Gastrocnemius medialis (tissue), 4 donors: ENCODE results near the gene PCGF1. TPM values are rescaled to one million over a fixed set of nuclear protein-coding genes. Genes with fewer than 3 reads are reported as not detected.
A peak's percentile ranks its signal among the peaks of the same experiment; 100 is the strongest.
"Not testable (repeated sequence)": the region's sequence is repeated elsewhere in the genome, so short reads cannot be mapped to it uniquely, and the experiment has no call there.

Source experiments
- ATAC-seq, 2 donors: fragments of 150-250 bp; one replicate each; pipeline ENCODE4 v1.9.1; 2016
- DNase-seq, 2 donors: peaks; one replicate each; pipeline ENCODE4 v3.0.0-alpha.2; 2019
- H3K27ac ChIP-seq, 4 donors: fragments of 200-600 bp; sonication (generic); 1 replicate in 1 of 4; 2 replicates in 3 of 4; pipeline ENCODE4 v1.5.1; 2016 to 2018; ENCODE audit warnings: mild to moderate bottlenecking in 2 of 4, moderate library complexity in 1 of 4
- H3K27me3 ChIP-seq, 3 donors: fragments of 200-600 bp; sonication (generic) in 2 of 3; 1 replicate in 1 of 3; 2 replicates in 2 of 3; pipeline versions ENCODE4 v1.5.1 to v1.6.0; 2016 to 2019; ENCODE audit warnings: mild to moderate bottlenecking in 1 of 3, moderate library complexity in 1 of 3
- H3K36me3 ChIP-seq, 2 donors: fragments of 200-600 bp; sonication (generic) in 1 of 2; one replicate each; pipeline ENCODE4 v1.5.1; 2017 to 2018
- H3K4me1 ChIP-seq, 2 donors: fragments of 200-600 bp; sonication (generic) in 1 of 2; one replicate each; pipeline ENCODE4 v1.5.1; 2016 to 2017; ENCODE audit warnings: mild to moderate bottlenecking in 2 of 2
- H3K4me3 ChIP-seq, 4 donors: fragments of 200-600 bp; sonication (generic) in 3 of 4; 1 replicate in 1 of 4; 2 replicates in 3 of 4; pipeline ENCODE4 v1.5.1; 2016 to 2019; ENCODE audit warnings: mild to moderate bottlenecking in 2 of 4
- H3K9me3 ChIP-seq, 3 donors: fragments of 200-600 bp; sonication (generic) in 2 of 3; 1 replicate in 1 of 3; 2 replicates in 2 of 3; pipeline ENCODE4 v1.5.1; 2016 to 2019
- CTCF ChIP-seq, 5 experiments: fragments of 450-650 bp in 3 of 5; fragments of 200-600 bp in 2 of 5; sonication (generic) in 2 of 5; IDR thresholded peaks in 4 of 5; conservative IDR thresholded peaks in 1 of 5; 1 replicate in 4 of 5; 2 replicates in 1 of 5; pipeline ENCODE4 v1.5.1; 2016 to 2019; ENCODE audit warnings: antibody characterized with exemption in 5 of 5, mild to moderate bottlenecking in 3 of 5, moderate library complexity in 3 of 5
- POLR2A ChIP-seq, 2 donors: fragments of 450-650 bp; IDR thresholded peaks; one replicate each; pipeline ENCODE4 v1.6.1; 2017; ENCODE audit warnings: antibody characterized with exemption in 2 of 2, mild to moderate bottlenecking in 2 of 2, moderate library complexity in 2 of 2
- in situ Hi-C, 4 donors: fragments of 200-750 bp; cut with MboI; loops; one replicate each; pipeline versions ENCODE4 v1.15.0 to v1.8.0; 2017; ENCODE audit warnings: low sequenced_read_pairs in 4 of 4
- intact Hi-C: fragments of 100-400 bp; cut with DNase I; formaldehyde crosslinking; loops from one replicate; pipeline ENCODE4 v1.15.1; 2023; ENCODE audit warnings: low total_unique reads
- total RNA-seq, 4 donors: library from RNA; depleted of rRNA; stranded (reverse); fragments of >200 nt; gene quantifications; one replicate each; pipeline versions ENCODE4 v1.1.0 to v1.2.3, GENCODE V29; 2016

Gene PCGF1
- total RNA-seq, 4 donors from 2014 or later = 14.2 to 23.6 (median 20.0) TPM

DNA sequence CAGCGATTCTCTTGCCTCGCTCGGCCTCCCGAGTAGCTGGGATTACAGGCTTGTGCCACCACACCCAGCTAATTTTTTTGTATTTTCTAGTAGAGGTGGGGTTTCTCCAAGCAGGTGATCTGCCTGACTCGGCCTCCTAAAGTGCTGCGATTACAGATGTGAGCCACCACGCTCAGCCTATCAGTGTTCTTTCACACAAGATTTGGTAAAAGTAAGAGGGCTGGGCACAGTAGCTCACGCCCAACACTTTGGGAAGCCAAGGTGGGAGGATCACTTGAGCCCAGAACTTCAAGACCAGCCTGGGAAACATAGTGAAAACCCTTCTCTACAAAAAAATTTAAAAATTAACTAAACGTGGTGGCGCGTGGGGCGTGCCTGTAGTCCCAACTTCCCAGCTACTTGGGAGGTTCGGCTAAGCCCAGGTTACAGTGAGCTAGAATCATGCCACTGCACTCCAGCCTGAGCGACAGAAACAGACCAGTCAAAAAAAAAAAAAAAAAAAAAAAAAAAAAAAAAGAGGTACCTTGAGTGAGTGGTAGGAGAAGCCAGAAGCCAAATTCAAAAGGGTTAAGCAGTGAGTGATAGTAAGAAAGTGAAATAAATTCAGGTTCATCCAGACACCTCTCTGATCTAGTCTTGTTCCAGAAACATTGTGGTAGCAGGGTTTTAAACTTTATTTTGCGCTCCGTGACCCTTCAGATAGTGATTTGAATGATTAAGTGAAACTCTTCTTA, 36.0 kb downstream of the PCGF1 start:
- peaks cover 20 to 25% of the 10 kb centered on the region in 2 donors for H3K4me1 ChIP-seq
- no peaks in the 10 kb centered on the region for H3K27me3 ChIP-seq
- peak overlapping the region; percentile 67 to 88 (median 79) for H3K4me3 ChIP-seq
- no peak for TF ChIP-seq POLR2A (IDR thresholded peaks at IDR 0.05)
- TF ChIP-seq CTCF (IDR thresholded peaks at IDR 0.05 in 4 of 5, conservative IDR thresholded peaks at IDR 0.05 in 1 of 5) = no peak
- intact Hi-C loops (loop anchor here (1.0 kb wide), 1 partner anchor 17 kb away; no protein-coding TSS in a partner anchor), in situ Hi-C loops (loop anchor here in 1 of 4 donors (25.0 kb wide), 1 partner anchor 366 kb away; the partner anchor contains the start of gene HK2)
- H3K36me3 ChIP-seq = peaks cover 0 to 17% of the 10 kb centered on the region in 2 donors
- H3K27ac ChIP-seq = peak overlapping the region; percentile 79 to 90 (median 87)
- H3K9me3 ChIP-seq = no peaks in the 10 kb centered on the region
- DNase-seq (no peak), ATAC-seq (peak in 1 of 2 donors; percentile 5)

GRCh38 chr2:74470742-74471141, 36.8 kb downstream of the PCGF1 start:
- DNase-seq, H3K9me3 ChIP-seq, intact Hi-C loops, H3K27me3 ChIP-seq, H3K4me3 ChIP-seq, ATAC-seq: not testable (repeated sequence)
- peaks cover 24 to 31% of the 10 kb centered on the region in 2 donors for H3K4me1 ChIP-seq
- H3K36me3 ChIP-seq = peaks cover 0 to 17% of the 10 kb centered on the region in 2 donors
- H3K27ac ChIP-seq = peak overlapping the region in 2 of 4 donors; percentile 22 to 47
- in situ Hi-C loops = loop anchor here in 1 of 4 donors (25.0 kb wide), 1 partner anchor 367 kb away; the partner anchor contains the start of gene HK2

DNA sequence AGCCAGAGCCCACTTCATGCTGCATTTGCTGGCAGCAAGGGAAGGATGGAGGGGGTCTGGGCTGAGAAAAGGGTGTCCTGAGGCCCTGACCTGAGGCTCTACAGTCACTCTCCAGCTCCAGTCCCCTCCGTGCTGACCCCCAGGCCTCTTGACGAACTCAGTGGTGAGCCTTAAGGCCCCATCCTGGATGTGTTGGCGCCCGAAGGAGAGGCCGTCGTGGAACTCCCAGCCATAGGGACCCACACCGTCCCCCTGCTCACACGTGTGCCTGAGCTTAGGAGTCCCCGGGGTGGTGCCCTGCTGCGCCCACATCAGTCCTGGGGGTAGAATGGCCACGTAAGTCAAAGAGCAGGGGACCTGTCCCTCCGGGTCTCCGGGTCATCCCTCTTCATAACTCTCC, 43.1 kb downstream of the PCGF1 start:
- no peak for ATAC-seq

DNA sequence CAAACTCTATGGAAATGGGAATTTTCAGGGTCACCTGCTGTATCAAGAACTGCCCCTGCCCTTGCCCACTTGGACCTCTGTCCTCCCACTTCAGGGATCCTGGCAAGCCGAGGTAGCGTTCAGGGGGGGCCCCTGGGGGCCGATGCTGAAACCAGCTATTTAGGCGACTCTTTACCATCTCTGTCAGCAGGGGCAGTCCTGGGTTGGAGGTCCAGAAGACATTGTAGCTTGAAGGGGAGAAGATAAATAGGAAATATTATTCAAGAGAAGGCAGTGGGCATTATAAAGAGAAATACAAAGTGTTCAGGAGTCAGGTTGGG, 44.7 kb downstream of the PCGF1 start:
- Histone ChIP-seq H3K9me3 (no peaks in the 10 kb centered on the region), H3K36me3 (peaks cover 0 to 20% of the 10 kb centered on the region in 2 donors), H3K27me3 (no peaks in the 10 kb centered on the region), H3K4me1 (peaks cover 19 to 23% of the 10 kb centered on the region in 2 donors), H3K4me3 (no peak overlapping the region), H3K27ac (no peak overlapping the region)
- in situ Hi-C loops (loop anchor here in 1 of 4 donors (25.0 kb wide), 1 partner anchor 375 kb away; the partner anchor contains the start of gene HK2), intact Hi-C loops (no loop called here)
- DNase-seq (no peak), ATAC-seq (no peak)
- no peak for TF ChIP-seq POLR2A (IDR thresholded peaks at IDR 0.05)
- no peak for TF ChIP-seq CTCF (IDR thresholded peaks at IDR 0.05 in 4 of 5, conservative IDR thresholded peaks at IDR 0.05 in 1 of 5)

More for the DNA sequence above, 43.1 kb downstream of the PCGF1 start:
- in situ Hi-C loops (loop anchor here in 1 of 4 donors (25.0 kb wide), 1 partner anchor 373 kb away; the partner anchor contains the start of gene HK2), intact Hi-C loops (no loop called here)
- TF ChIP-seq CTCF (IDR thresholded peaks at IDR 0.05 in 4 of 5, conservative IDR thresholded peaks at IDR 0.05 in 1 of 5) (no peak), POLR2A (IDR thresholded peaks at IDR 0.05) (no peak)
- peak overlapping the region; percentile 84 to 93 (median 89) for H3K27ac ChIP-seq
- H3K36me3 ChIP-seq = peaks cover 0 to 20% of the 10 kb centered on the region in 2 donors
- no peak for DNase-seq
- H3K4me1 ChIP-seq = peaks cover 13 to 16% of the 10 kb centered on the region in 2 donors
- no peaks in the 10 kb centered on the region for H3K9me3 ChIP-seq
- H3K4me3 ChIP-seq = peak overlapping the region; percentile 91 to 95 (median 94)
- H3K27me3 ChIP-seq = no peaks in the 10 kb centered on the region

DNA sequence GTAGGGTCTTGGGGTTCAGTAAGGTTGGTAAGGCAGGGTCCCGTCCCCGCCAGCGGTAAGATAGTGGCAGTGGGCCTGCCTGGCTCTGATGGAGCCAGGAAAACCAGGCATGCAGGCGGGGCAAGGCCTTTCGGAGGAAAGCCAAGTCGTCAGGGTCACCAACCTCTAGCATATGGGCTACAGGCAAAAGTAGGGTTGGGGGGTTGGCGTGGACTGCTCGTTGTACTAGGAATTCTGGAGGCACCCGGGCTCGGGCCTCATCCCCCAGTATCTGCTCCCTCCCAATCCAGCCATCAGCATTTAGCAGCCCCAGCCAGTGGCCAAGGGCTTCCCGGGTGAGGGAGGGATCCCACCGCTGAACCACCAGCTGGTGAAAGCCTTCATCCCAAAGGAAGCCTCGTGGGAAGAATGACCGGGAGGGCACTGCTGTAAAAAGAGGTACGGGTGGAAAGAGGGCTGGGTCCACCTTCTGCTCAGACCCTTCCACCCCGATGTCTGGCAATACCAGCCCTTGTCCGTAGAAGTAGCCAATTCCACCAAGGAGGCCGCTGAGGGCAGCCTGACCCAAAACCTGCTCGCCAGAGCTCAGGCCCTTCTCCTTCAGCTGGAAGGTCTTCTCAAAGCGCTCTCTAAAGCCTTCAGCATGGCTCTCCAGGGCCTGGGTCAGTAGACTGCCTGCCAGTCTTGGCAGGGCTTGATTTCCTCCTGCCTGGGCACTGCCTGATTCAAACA, 45.3 kb downstream of the PCGF1 start:
- H3K27ac ChIP-seq = no peak overlapping the region
- no peak for TF ChIP-seq CTCF (IDR thresholded peaks at IDR 0.05 in 4 of 5, conservative IDR thresholded peaks at IDR 0.05 in 1 of 5)
- intact Hi-C loops = no loop called here
- DNase-seq (no peak), ATAC-seq (no peak)
- H3K27me3 ChIP-seq = no peaks in the 10 kb centered on the region
- peaks cover 20 to 25% of the 10 kb centered on the region in 2 donors for H3K4me1 ChIP-seq
- no peak overlapping the region for H3K4me3 ChIP-seq
- no peaks in the 10 kb centered on the region for H3K9me3 ChIP-seq
- in situ Hi-C loops = loop anchor here in 1 of 4 donors (25.0 kb wide), 1 partner anchor 375 kb away; the partner anchor contains the start of gene HK2
- peaks cover 0 to 20% of the 10 kb centered on the region in 2 donors for H3K36me3 ChIP-seq
